Measurements from ENCODE around the gene PRAMEF15.
"Not testable (repeated sequence)": the region's sequence is repeated elsewhere in the genome, so short reads cannot be mapped to it uniquely, and the experiment has no call there.

GRCh38 chr1:13289030-13289429 is 26.4 kb upstream of the PRAMEF15 start:
- TF ChIP-seq EZH2 (IDR thresholded peaks at IDR 0.05; ENCODE audit: low read depth, unreplicated experiment); ETS1 (IDR thresholded peaks at IDR 0.05); CTCF (conservative IDR thresholded peaks at IDR 0.05; ENCODE audit: low read depth in 2 of 2); EZH2phosphoT487 (IDR thresholded peaks at IDR 0.05; ENCODE audit: unreplicated experiment); POLR2AphosphoS5 (IDR thresholded peaks at IDR 0.05; ENCODE audit: low read depth); JUNB (IDR thresholded peaks at IDR 0.05; ENCODE audit: unreplicated experiment); REST (IDR thresholded peaks at IDR 0.05; ENCODE audit: unreplicated experiment); STAT1 (IDR thresholded peaks at IDR 0.05; ENCODE audit: unreplicated experiment); CREB1 (CRISPR knock-in tag; IDR thresholded peaks at IDR 0.05; ENCODE audit: low read depth); ZNF331 (CRISPR knock-in tag; IDR thresholded peaks at IDR 0.05; ENCODE audit: low read depth): not testable (repeated sequence)

All from GM23338 (cell line).